H9 (cell line): ENCODE data around the gene ATAD3C. TPM values are rescaled to one million over a fixed set of nuclear protein-coding genes. Genes with fewer than 3 reads are reported as not detected.
"Not testable (repeated sequence)": the region's sequence is repeated elsewhere in the genome, so short reads cannot be mapped to it uniquely, and the experiment has no call there.

Experiments
- DNase-seq: peaks from one replicate; pipeline ENCODE4 v3.0.0-alpha.2; 2017
- H2AFZ ChIP-seq: one replicate; pipeline ENCODE4 v1.6.1; 2013; ENCODE audit warnings: mild to moderate bottlenecking, low read length, control low read depth, moderate library complexity
- H2AK5ac ChIP-seq: 2 replicates; pipeline ENCODE4 v1.6.1; 2013; ENCODE audit warnings: low read length, control low read depth, mixed read lengths; ENCODE audit not compliant: insufficient read length
- H2BK120ac ChIP-seq: one replicate; pipeline ENCODE4 v1.6.1; 2013; ENCODE audit warnings: low read depth, mild to moderate bottlenecking, low read length, control low read depth, inconsistent platforms; ENCODE audit not compliant: poor library complexity, severe bottlenecking
- H2BK12ac ChIP-seq: 2 replicates; pipeline ENCODE4 v1.6.1; 2013; ENCODE audit warnings: low read length, control low read depth, mixed read lengths, low read depth; ENCODE audit not compliant: insufficient read length
- H2BK15ac ChIP-seq: 2 replicates; pipeline ENCODE4 v1.6.1; 2013; ENCODE audit warnings: low read depth, low read length, control low read depth
- H2BK20ac ChIP-seq: one replicate; pipeline ENCODE4 v1.6.1; 2013; ENCODE audit warnings: low read depth, mild to moderate bottlenecking, low read length, control low read depth, inconsistent platforms; ENCODE audit not compliant: poor library complexity, severe bottlenecking
- H2BK5ac ChIP-seq: 2 replicates; pipeline ENCODE4 v1.6.1; 2013; ENCODE audit warnings: low read length, control low read depth, mixed read lengths; ENCODE audit not compliant: insufficient read length
- H3K14ac ChIP-seq: 2 replicates; pipeline ENCODE4 v1.6.1; 2013; ENCODE audit warnings: low read length, control low read depth; ENCODE audit not compliant: insufficient read depth
- H3K18ac ChIP-seq: 2 replicates; pipeline ENCODE4 v1.6.1; 2013; ENCODE audit warnings: low read depth, mild to moderate bottlenecking, mixed read lengths, low read length, control low read depth; ENCODE audit not compliant: insufficient read length
- H3K23ac ChIP-seq: 2 replicates; pipeline ENCODE4 v1.6.1; 2013; ENCODE audit warnings: low read length, control low read depth, mixed read lengths, low read depth; ENCODE audit not compliant: insufficient read length
- H3K23me2 ChIP-seq: 2 replicates; pipeline ENCODE4 v1.6.1; 2013; ENCODE audit warnings: low read depth, mild to moderate bottlenecking, mixed read lengths, low read length, control low read depth; ENCODE audit not compliant: insufficient read length, poor library complexity, severe bottlenecking
- H3K27ac ChIP-seq: 2 replicates; pipeline ENCODE4 v1.5.1; 2013; ENCODE audit warnings: low read length, control low read depth, mixed read lengths, low read depth; ENCODE audit not compliant: insufficient read length
- H3K27me3 ChIP-seq: 2 replicates; pipeline ENCODE4 v1.6.1; 2013; ENCODE audit warnings: low read length, control low read depth, inconsistent platforms; ENCODE audit not compliant: insufficient read depth
- H3K4ac ChIP-seq: 2 replicates; pipeline ENCODE4 v1.6.1; 2013; ENCODE audit warnings: low read depth, mild to moderate bottlenecking, control low read depth, inconsistent platforms, low read length, moderate library complexity
- H3K4me1 ChIP-seq: 2 replicates; pipeline ENCODE4 v1.6.1; 2013; ENCODE audit warnings: low read length, control low read depth, inconsistent platforms; ENCODE audit not compliant: insufficient read depth
- H3K4me2 ChIP-seq: 2 replicates; pipeline ENCODE4 v1.6.1; 2013; ENCODE audit warnings: low read length, control low read depth, mixed read lengths; ENCODE audit not compliant: insufficient read length, insufficient read depth
- H3K56ac ChIP-seq: 2 replicates; pipeline ENCODE4 v1.6.1; 2013; ENCODE audit warnings: low read depth, mild to moderate bottlenecking, mixed read lengths, low read length, control low read depth; ENCODE audit not compliant: insufficient read length
- H3K79me1 ChIP-seq: 2 replicates; pipeline ENCODE4 v1.6.1; 2013; ENCODE audit warnings: low read depth, mild to moderate bottlenecking, moderate library complexity, low read length, control low read depth, inconsistent platforms; ENCODE audit not compliant: insufficient read depth, poor library complexity, severe bottlenecking
- H3K79me2 ChIP-seq: 2 replicates; pipeline ENCODE4 v1.6.1; 2013; ENCODE audit warnings: low read length, control low read depth, inconsistent platforms; ENCODE audit not compliant: insufficient read depth
- H3K9ac ChIP-seq: 2 replicates; pipeline ENCODE4 v1.6.1; 2013; ENCODE audit warnings: low read length, control low read depth, mixed read lengths; ENCODE audit not compliant: insufficient read length; ENCODE audit errors: extremely low read depth
- H3K9me3 ChIP-seq: one replicate; pipeline ENCODE4 v1.6.1; 2013; ENCODE audit warnings: low read depth, low read length, inconsistent platforms; ENCODE audit not compliant: control insufficient read depth
- H3T11ph ChIP-seq: one replicate; pipeline ENCODE4 v1.6.1; 2013; ENCODE audit warnings: mild to moderate bottlenecking, low read length, control low read depth, inconsistent platforms
- H4K20me1 ChIP-seq: one replicate; pipeline ENCODE4 v1.6.1; 2013; ENCODE audit not compliant: control insufficient read depth, insufficient read length, insufficient read depth
- H4K5ac ChIP-seq: 2 replicates; pipeline ENCODE4 v1.6.1; 2013; ENCODE audit warnings: low read depth, mild to moderate bottlenecking, mixed read lengths, low read length, control low read depth; ENCODE audit not compliant: insufficient read length
- H4K8ac ChIP-seq: replicated peaks from 2 replicates; pipeline ENCODE4 v1.6.1; 2013; ENCODE audit warnings: low read length, control low read depth, mixed read lengths, low read depth; ENCODE audit not compliant: insufficient read length
- H4K91ac ChIP-seq: 2 replicates; pipeline ENCODE4 v1.6.1; 2013; ENCODE audit warnings: low read depth, mild to moderate bottlenecking, moderate library complexity, mixed read lengths, low read length, control low read depth; ENCODE audit not compliant: insufficient read length
- H3K27ac Mint-ChIP-seq, 3 experiments: 2 replicates in 2 of 3; 3 replicates in 1 of 3; pipeline ENCODE4 v1.8.0; 2020 to 2021; ENCODE audit warnings: mixed read lengths in 3 of 3, mild to moderate bottlenecking in 1 of 3, moderate library complexity in 1 of 3
- H3K27me3 Mint-ChIP-seq: 2 replicates; pipeline ENCODE4 v1.8.0; 2021; ENCODE audit warnings: low read depth, mild to moderate bottlenecking, moderate library complexity, mixed read lengths
- H3K36me3 Mint-ChIP-seq, 3 experiments: 2 replicates in 2 of 3; 3 replicates in 1 of 3; pipeline ENCODE4 v1.8.0; 2020 to 2021; ENCODE audit warnings: low read depth in 3 of 3, mixed read lengths in 3 of 3; ENCODE audit not compliant: insufficient read depth in 1 of 3
- H3K4me1 Mint-ChIP-seq, 2 experiments: 2 replicates each; pipeline ENCODE4 v1.8.0; 2020; ENCODE audit warnings: mixed read lengths in 2 of 2
- H3K4me3 Mint-ChIP-seq, 2 experiments: 2 replicates in 1 of 2; 3 replicates in 1 of 2; pipeline ENCODE4 v1.8.0; 2020 to 2021; ENCODE audit warnings: mild to moderate bottlenecking in 2 of 2, mixed read lengths in 2 of 2, moderate library complexity in 1 of 2
- H3K9me3 Mint-ChIP-seq, 2 experiments: 2 replicates in 1 of 2; 3 replicates in 1 of 2; pipeline ENCODE4 v1.8.0; 2020; ENCODE audit warnings: mild to moderate bottlenecking in 2 of 2, mixed read lengths in 2 of 2, moderate library complexity in 1 of 2
- WGBS: extraction: QIAGEN DNeasy Blood & Tissue Kit; methylation state at CpG from one replicate; pipeline ENCODE4 v1.1.7; 2013; ENCODE audit warnings: missing lambda C conversion rate, low lambda C conversion rate, mixed read lengths; ENCODE audit not compliant: insufficient read length; ENCODE audit errors: extremely low coverage; 5-methylcytosine and 5-hydroxymethylcytosine counted together
- total RNA-seq: library from RNA; stranded (reverse); gene quantifications from 2 replicates; pipeline ENCODE4 v1.2.1, GENCODE V29; 2021
- TF ChIP-seq, protein P1 (sequence below): fragments of 200-600 bp; sonication (generic); conservative IDR thresholded peaks from 3 replicates; pipeline ENCODE4 v1.8.0; 2021; ENCODE audit warnings: antibody characterized with exemption, mild to moderate bottlenecking

ATAD3C gene
- total RNA-seq, 1 experiment from 2014 or later, result 7.7 TPM

DNA sequence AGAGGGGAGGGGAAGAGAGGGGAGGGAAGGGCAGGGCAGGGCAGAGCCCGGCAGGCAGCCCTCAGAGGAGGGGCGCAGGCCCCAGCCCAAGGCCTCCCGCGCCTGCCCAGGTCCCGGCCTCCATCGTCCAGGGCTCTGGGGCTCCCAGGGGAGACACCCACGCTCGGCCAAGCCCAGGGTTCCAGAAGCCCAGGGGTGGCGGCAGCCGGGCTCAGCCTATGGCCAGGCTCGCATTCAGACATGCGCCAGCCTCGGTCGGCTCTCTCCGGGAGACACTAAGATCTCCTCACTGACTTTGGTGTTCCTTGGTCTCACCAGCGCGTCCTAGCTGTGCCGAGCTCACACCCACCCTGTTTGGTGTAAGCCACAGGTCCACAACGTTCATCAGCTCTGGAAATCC is 21.3 kb upstream of the ATAD3C start:
- WGBS, result no CpG with 5 or more reads among the region's 19 CpGs
- H2BK5ac ChIP-seq, result no peak overlapping the region
- Mint-ChIP-seq H3K27ac (peak overlapping the region in 1 of 3 experiments; percentile 10; a peak in 1 of 7 replicates), H3K9me3 (peaks cover 3 to 4% of the 10 kb centered on the region in 2 experiments; a peak in 4 of 5 replicates), H3K4me3 (peak overlapping the region; percentile 43 to 70), H3K36me3 (peaks cover 3 to 5% (median 4%) of the 10 kb centered on the region in 3 experiments; a peak in 6 of 7 replicates), H3K4me1 (peaks cover 31 to 48% of the 10 kb centered on the region in 2 experiments), H3K27me3 (no peaks in the 10 kb centered on the region)
- H2BK12ac ChIP-seq, result no peak overlapping the region
- H3K18ac ChIP-seq, result no peak overlapping the region
- H3K9ac ChIP-seq, result no peak overlapping the region
- H3K23me2 ChIP-seq, result peaks cover 3% of the 10 kb centered on the region
- H2BK15ac ChIP-seq, result no peak overlapping the region
- H3K9me3 ChIP-seq, result no peaks in the 10 kb centered on the region
- no peak overlapping the region for H3K23ac ChIP-seq
- H3K4me1 ChIP-seq, result peaks cover 2% of the 10 kb centered on the region; the same call in 1 of the 2 replicates
- TF ChIP-seq, protein P1, sequence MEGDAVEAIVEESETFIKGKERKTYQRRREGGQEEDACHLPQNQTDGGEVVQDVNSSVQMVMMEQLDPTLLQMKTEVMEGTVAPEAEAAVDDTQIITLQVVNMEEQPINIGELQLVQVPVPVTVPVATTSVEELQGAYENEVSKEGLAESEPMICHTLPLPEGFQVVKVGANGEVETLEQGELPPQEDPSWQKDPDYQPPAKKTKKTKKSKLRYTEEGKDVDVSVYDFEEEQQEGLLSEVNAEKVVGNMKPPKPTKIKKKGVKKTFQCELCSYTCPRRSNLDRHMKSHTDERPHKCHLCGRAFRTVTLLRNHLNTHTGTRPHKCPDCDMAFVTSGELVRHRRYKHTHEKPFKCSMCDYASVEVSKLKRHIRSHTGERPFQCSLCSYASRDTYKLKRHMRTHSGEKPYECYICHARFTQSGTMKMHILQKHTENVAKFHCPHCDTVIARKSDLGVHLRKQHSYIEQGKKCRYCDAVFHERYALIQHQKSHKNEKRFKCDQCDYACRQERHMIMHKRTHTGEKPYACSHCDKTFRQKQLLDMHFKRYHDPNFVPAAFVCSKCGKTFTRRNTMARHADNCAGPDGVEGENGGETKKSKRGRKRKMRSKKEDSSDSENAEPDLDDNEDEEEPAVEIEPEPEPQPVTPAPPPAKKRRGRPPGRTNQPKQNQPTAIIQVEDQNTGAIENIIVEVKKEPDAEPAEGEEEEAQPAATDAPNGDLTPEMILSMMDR, result no peak
- no peak overlapping the region for H4K91ac ChIP-seq
- H3K79me1 ChIP-seq, result no peaks in the 10 kb centered on the region
- H2AK5ac ChIP-seq, result no peak overlapping the region
- no peak overlapping the region for H2AFZ ChIP-seq
- no peaks in the 10 kb centered on the region for H3K79me2 ChIP-seq
- no peak overlapping the region for H3K4ac ChIP-seq
- DNase-seq, result peak; percentile 32
- H2BK20ac ChIP-seq, result no peak overlapping the region
- H3K4me2 ChIP-seq, result no peak overlapping the region
- no peak overlapping the region for H2BK120ac ChIP-seq
- H3K14ac ChIP-seq, result no peak overlapping the region
- no peak overlapping the region for H3K56ac ChIP-seq
- H3T11ph ChIP-seq, result no peak overlapping the region
- no peak overlapping the region for H4K5ac ChIP-seq
- H4K20me1 ChIP-seq, result no peaks in the 10 kb centered on the region
- no peak overlapping the region for H3K27ac ChIP-seq
- H3K27me3 ChIP-seq, result no peaks in the 10 kb centered on the region
- H4K8ac ChIP-seq, result no peak overlapping the region

DNA sequence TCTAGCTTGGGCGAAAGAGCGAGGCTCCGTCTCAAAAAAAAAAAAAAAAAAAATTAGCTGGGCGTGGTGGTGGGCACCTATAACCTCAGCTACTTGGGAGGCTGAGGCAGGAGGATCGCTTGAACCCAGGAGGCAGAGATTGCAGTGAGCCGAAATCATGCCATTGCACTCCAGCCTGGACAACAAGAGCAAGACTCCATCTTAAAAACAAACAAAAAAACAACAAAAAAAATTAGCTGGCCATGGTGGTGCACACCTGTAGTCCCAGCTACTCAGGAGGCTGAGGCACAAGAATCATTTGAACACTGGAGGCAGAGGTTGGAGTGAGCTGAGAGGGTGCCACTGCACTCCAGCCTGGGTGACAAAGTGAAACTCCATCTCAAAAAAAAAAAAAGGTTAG is 20.5 kb upstream of the ATAD3C start:
- H2BK12ac ChIP-seq, H2BK15ac ChIP-seq, H3K9me3 Mint-ChIP-seq, H3K4me2 ChIP-seq, H3K18ac ChIP-seq, H2AK5ac ChIP-seq, H4K8ac ChIP-seq, H2BK20ac ChIP-seq, H2AFZ ChIP-seq, H3K23me2 ChIP-seq, H3K79me2 ChIP-seq, H2BK120ac ChIP-seq, H3K27ac Mint-ChIP-seq, H4K91ac ChIP-seq, H3K79me1 ChIP-seq, H4K20me1 ChIP-seq, H3T11ph ChIP-seq, H3K9ac ChIP-seq, H3K23ac ChIP-seq, H3K4ac ChIP-seq, H3K56ac ChIP-seq, H3K27ac ChIP-seq, H2BK5ac ChIP-seq, H3K14ac ChIP-seq, H3K9me3 ChIP-seq, H3K27me3 ChIP-seq, H3K4me1 ChIP-seq, H3K27me3 Mint-ChIP-seq, H3K36me3 Mint-ChIP-seq, H4K5ac ChIP-seq, DNase-seq: not testable (repeated sequence)
- Mint-ChIP-seq H3K4me3 (peak overlapping the region in 1 of 2 experiments; percentile 26; a peak in 2 of 5 replicates), H3K4me1 (peaks cover 32 to 50% of the 10 kb centered on the region in 2 experiments)
- no CpG with 5 or more reads among the region's 6 CpGs for WGBS
